ENCODE measurements around the gene LMOD2.

Gene LMOD2

DNA sequence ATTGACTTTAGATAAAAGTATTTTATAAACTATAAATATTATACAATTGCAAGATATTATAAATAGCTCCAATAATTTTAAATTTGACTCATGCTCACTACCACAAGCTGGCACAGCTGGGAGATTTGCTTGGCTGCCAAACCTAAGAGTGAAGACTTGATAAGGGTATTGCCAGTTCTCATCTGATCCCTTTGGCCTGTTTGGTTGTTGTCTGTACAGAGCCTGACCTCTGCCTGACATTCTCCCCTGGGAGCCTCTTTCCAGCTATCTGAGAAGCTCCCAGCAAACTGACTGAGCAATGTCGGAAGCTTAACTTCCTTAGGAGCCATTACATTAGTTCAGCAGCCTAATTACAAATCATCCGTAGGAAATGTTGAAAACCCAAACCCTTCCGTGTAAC, 10.2 kb upstream of the LMOD2 start:
- no peak for DNase-seq (ENCODE audit: extremely low read depth, low read depth)
- no peak overlapping the region for H3K4me3 ChIP-seq (replicated peaks; ENCODE audit: low read depth, low read length)
- TF ChIP-seq, protein P1, sequence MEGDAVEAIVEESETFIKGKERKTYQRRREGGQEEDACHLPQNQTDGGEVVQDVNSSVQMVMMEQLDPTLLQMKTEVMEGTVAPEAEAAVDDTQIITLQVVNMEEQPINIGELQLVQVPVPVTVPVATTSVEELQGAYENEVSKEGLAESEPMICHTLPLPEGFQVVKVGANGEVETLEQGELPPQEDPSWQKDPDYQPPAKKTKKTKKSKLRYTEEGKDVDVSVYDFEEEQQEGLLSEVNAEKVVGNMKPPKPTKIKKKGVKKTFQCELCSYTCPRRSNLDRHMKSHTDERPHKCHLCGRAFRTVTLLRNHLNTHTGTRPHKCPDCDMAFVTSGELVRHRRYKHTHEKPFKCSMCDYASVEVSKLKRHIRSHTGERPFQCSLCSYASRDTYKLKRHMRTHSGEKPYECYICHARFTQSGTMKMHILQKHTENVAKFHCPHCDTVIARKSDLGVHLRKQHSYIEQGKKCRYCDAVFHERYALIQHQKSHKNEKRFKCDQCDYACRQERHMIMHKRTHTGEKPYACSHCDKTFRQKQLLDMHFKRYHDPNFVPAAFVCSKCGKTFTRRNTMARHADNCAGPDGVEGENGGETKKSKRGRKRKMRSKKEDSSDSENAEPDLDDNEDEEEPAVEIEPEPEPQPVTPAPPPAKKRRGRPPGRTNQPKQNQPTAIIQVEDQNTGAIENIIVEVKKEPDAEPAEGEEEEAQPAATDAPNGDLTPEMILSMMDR (IDR thresholded peaks at IDR 0.05; ENCODE audit: low read depth, low read length, missing control alignments), result no peak

DNA sequence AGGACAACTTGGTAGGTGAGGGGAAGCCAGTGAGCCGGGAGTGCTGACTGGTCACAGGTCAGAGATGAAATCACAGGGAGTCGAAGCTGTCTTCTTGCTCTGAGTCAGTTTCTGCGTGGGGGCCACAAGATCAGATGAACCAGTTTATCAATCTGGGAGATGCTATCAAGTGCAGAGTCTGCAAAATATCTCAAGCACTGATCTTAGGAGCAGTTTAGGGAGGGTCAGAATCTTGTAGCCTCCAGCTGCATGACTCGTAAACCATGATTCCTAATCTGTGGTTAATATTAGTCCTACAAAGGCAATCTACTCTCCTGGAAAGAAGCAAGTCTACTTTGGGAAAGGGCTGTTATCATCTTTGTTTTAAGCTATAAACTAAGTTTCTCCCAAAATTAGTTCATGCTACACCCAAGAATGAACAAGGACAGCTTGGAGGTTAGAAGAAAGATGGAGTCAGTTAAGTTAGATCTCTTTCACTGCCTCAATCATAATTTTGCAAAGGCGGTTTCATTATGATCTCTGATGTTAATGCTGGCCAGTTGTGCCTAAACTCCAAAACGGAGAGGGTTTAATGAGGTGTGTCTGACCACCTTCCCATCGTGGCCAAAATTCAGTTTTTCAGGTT, 8.4 kb upstream of the LMOD2 start:
- H3K4me3 ChIP-seq (replicated peaks; ENCODE audit: low read depth, low read length), result no peak overlapping the region
- TF ChIP-seq, protein P1 (IDR thresholded peaks at IDR 0.05; ENCODE audit: low read depth, low read length, missing control alignments), result no peak
- DNase-seq (ENCODE audit: extremely low read depth, low read depth), result no peak

GRCh38 chr7:123649964-123650363, 5.7 kb upstream of the LMOD2 start:
- TF ChIP-seq, protein P1 (IDR thresholded peaks at IDR 0.05; ENCODE audit: low read depth, low read length, missing control alignments), result no peak
- H3K4me3 ChIP-seq (replicated peaks; ENCODE audit: low read depth, low read length), result no peak overlapping the region
- DNase-seq (ENCODE audit: extremely low read depth, low read depth), result no peak

- no peak for DNase-seq (ENCODE audit: extremely low read depth, low read depth)
- H3K4me3 ChIP-seq (replicated peaks; ENCODE audit: low read depth, low read length), result no peak overlapping the region
- TF ChIP-seq, protein P1 (IDR thresholded peaks at IDR 0.05; ENCODE audit: low read depth, low read length, missing control alignments), result no peak
These were observed 5.1 kb upstream of the LMOD2 start for GRCh38 chr7:123650595-123650994.

DNA sequence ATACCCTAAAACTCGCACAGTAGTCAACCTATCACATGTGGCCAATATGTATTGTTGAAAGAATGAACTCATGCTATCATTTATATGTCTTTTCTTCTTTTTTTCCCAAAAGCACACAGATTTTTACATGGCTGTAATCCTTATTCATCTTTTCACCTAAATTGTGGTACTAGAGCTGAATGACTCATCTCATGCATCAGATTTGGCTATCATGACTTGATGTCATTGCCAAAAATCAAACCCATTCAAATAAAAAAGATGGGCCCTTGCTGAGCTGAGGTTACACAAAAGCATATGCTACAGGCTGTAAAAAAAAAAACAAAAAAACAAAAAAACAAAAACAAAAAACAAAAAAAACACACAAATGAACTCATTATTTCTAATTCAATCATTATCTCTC, 3.3 kb upstream of the LMOD2 start:
- H3K4me3 ChIP-seq (replicated peaks; ENCODE audit: low read depth, low read length), result no peak overlapping the region
- no peak for DNase-seq (ENCODE audit: extremely low read depth, low read depth)
- TF ChIP-seq, protein P1 (IDR thresholded peaks at IDR 0.05; ENCODE audit: low read depth, low read length, missing control alignments), result no peak

DNA sequence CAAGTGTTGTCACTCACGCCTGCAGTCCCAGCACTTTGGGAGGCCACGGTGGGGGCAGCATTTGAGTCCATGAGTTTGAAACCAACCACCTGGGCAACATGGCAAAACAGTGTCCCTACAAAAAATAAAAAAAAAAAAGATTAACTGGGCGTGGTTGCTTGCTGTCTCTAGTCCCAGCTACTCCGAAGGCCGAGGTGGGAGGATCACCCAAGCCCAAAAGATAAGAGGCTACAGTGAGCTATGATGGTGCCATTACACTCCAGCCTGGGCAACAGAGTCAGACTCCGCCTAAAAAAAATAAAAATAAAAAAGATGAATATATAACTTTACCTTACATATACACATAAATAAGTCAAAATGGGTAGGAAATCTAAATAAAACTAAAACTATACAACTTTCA, 2.5 kb upstream of the LMOD2 start:
- TF ChIP-seq, protein P1 (IDR thresholded peaks at IDR 0.05; ENCODE audit: low read depth, low read length, missing control alignments), result no peak
- no peak overlapping the region for H3K4me3 ChIP-seq (replicated peaks; ENCODE audit: low read depth, low read length)
- DNase-seq (ENCODE audit: extremely low read depth, low read depth), result no peak

Data from HFF-Myc (cell line).